HepG2 (cell line): ENCODE data around the gene FKBP1B. TPM values are rescaled to one million over a fixed set of nuclear protein-coding genes. Genes with fewer than 3 reads are reported as not detected.
A peak's percentile ranks its signal among the peaks of the same experiment; 100 is the strongest.

ENCODE experiments used
- ARNTL ChIP-seq: sonication (generic); formaldehyde crosslinking; IDR thresholded peaks from 2 replicates; pipeline ENCODE4 v1.4.0; 2020; ENCODE audit warnings: mild to moderate bottlenecking, missing genetic modification reagents
- ATRX ChIP-seq: sonication (generic); formaldehyde crosslinking; IDR thresholded peaks from 2 replicates; pipeline ENCODE4 v1.4.0; 2020; ENCODE audit warnings: missing genetic modification reagents, borderline replicate concordance
- CERS6 ChIP-seq: sonication (generic); formaldehyde crosslinking; IDR thresholded peaks from 2 replicates; pipeline ENCODE4 v1.5.0; 2020; ENCODE audit warnings: missing genetic modification reagents
- KMT2A ChIP-seq: sonication (generic); formaldehyde crosslinking; IDR thresholded peaks from 2 replicates; pipeline ENCODE4 v1.4.0; 2020; ENCODE audit warnings: missing genetic modification reagents
- POLR2A ChIP-seq, 2 experiments: IDR thresholded peaks; 2 replicates each; pipeline ENCODE4 v1.6.1; 2011; ENCODE audit warnings: low read depth in 2 of 2, low read length in 2 of 2, mild to moderate bottlenecking in 1 of 2, moderate library complexity in 1 of 2; ENCODE audit not compliant: insufficient read depth in 1 of 2
- PRDM10 ChIP-seq: sonication (generic); formaldehyde crosslinking; IDR thresholded peaks from 2 replicates; pipeline ENCODE4 v1.4.0; 2020; ENCODE audit warnings: low read depth, missing genetic modification reagents
- THAP7 ChIP-seq: sonication (generic); formaldehyde crosslinking; IDR thresholded peaks from 2 replicates; pipeline ENCODE4 v1.8.1; 2023; ENCODE audit warnings: mild to moderate bottlenecking, missing genetic modification reagents
- UBTF ChIP-seq: sonication (generic); formaldehyde crosslinking; IDR thresholded peaks from 2 replicates; pipeline ENCODE4 v1.4.0; 2020; ENCODE audit warnings: mild to moderate bottlenecking, missing genetic modification reagents
- ZNF251 ChIP-seq: sonication (generic); formaldehyde crosslinking; IDR thresholded peaks from 2 replicates; pipeline ENCODE4 v1.9.0; 2021; ENCODE audit warnings: mild to moderate bottlenecking, missing genetic modification reagents
- ZNF337 ChIP-seq: sonication (generic); formaldehyde crosslinking; IDR thresholded peaks from 2 replicates; pipeline ENCODE4 v1.5.1; 2020; ENCODE audit warnings: missing genetic modification reagents, low read depth, mild to moderate bottlenecking, borderline replicate concordance
- ZNF550 ChIP-seq: sonication (generic); formaldehyde crosslinking; IDR thresholded peaks from 2 replicates; pipeline ENCODE4 v1.4.0; 2020; ENCODE audit warnings: mild to moderate bottlenecking, missing genetic modification reagents, borderline replicate concordance
- ZNF687 ChIP-seq: sonication (generic); formaldehyde crosslinking; IDR thresholded peaks from 2 replicates; pipeline ENCODE4 v1.5.1; 2020; ENCODE audit warnings: mild to moderate bottlenecking, missing genetic modification reagents, moderate library complexity
- ZNF772 ChIP-seq: sonication (generic); formaldehyde crosslinking; IDR thresholded peaks from 2 replicates; pipeline ENCODE4 v1.5.0; 2020; ENCODE audit warnings: mild to moderate bottlenecking, missing genetic modification reagents
- ZSCAN21 ChIP-seq: sonication (generic); formaldehyde crosslinking; IDR thresholded peaks from 2 replicates; pipeline ENCODE4 v1.8.0; 2022; ENCODE audit warnings: mild to moderate bottlenecking, missing genetic modification reagents, moderate library complexity, borderline replicate concordance
- polyA plus RNA-seq, 8 experiments: library from polyadenylated mRNA; depleted of rRNA in 3 of 8; stranded (reverse) in 7 of 8; unstranded in 1 of 8; fragments of >200 nt; fragmentation: Illumina TruSeq in 4 of 8; extraction: Trizol in 4 of 8; gene quantifications; 2 replicates each; pipeline versions ENCODE4 v1.2.1 to v1.2.3, GENCODE V29; 2011 to 2016; ENCODE audit warnings: low read depth in 4 of 8, missing spikeins in 1 of 8, mixed read lengths in 1 of 8; ENCODE audit not compliant: insufficient read depth in 1 of 8
- total RNA-seq, 5 experiments: library from RNA; depleted of rRNA; stranded (reverse); fragments of >200 nt; fragmentation: Illumina TruSeq; extraction: Trizol; gene quantifications; 2 replicates each; pipeline ENCODE4 v1.2.3, GENCODE V29; 2016; ENCODE audit warnings: low read depth in 1 of 5

FKBP1B gene
- total and polyA plus RNA-seq, 2 of the 13 experiments (the other 11 are each of a cell fraction or from before 2014, with no cell fraction given), result 35.2 to 96.3 TPM

- TF ChIP-seq ZNF687, result peak; percentile 97
- TF ChIP-seq POLR2A (IDR thresholded peaks at IDR 0.05; ENCODE audit: insufficient read depth in 1 of 2, low read depth in 2 of 2, low read length in 2 of 2), result peak; percentile 80 to 91
- peak; percentile 97 for TF ChIP-seq UBTF (CRISPR knock-in tag)
- TF ChIP-seq CERS6, result peak; percentile 52; the same call in 1 of the 2 replicates
- peak; percentile 79; the same call in 1 of the 2 replicates for TF ChIP-seq ZSCAN21 (CRISPR knock-in tag)
- no peak for TF ChIP-seq ZNF550 (CRISPR knock-in tag)
- 0 out of 2 replicates have a peak, but pooled peaks have one; percentile 32 for TF ChIP-seq ZNF251 (CRISPR knock-in tag)
- TF ChIP-seq PRDM10 (CRISPR knock-in tag), result peak; percentile 90
- TF ChIP-seq KMT2A (CRISPR knock-in tag), result peak; percentile 99
- TF ChIP-seq ARNTL (CRISPR knock-in tag), result peak; percentile 84
- TF ChIP-seq ZNF337, result 0 out of 2 replicates have a peak, but pooled peaks have one; percentile 77
- TF ChIP-seq THAP7 (CRISPR knock-in tag), result peak; percentile 46; the same call in 1 of the 2 replicates
- peak; percentile 95 for TF ChIP-seq ZNF772 (CRISPR knock-in tag)
- no peak for TF ChIP-seq ATRX (CRISPR knock-in tag)
These were observed 26.6 kb downstream of the FKBP1B start, which contains the start of gene SF3B6 (continued) for GRCh38 chr2:24075915-24076848.
